Stimulated activated CD8-positive, alpha-beta memory T cell treated with anti-CD3 and anti-CD28 coated beads, Interleukin-7, amount 100 ng/mL, for 48 hours (primary cell): ENCODE measurements around the gene C10orf71.

Experiments
- DNase-seq, 2 donors: peaks; one replicate each; pipeline ENCODE4 v3.0.0-alpha.2; 2020; ENCODE audit warnings: low read depth in 1 of 2; ENCODE audit errors: extremely low read depth in 1 of 2

C10orf71 gene

GRCh38 chr10:49359349-49360270, 60.6 kb downstream of the C10orf71 start:
- DNase-seq = no peak

GRCh38 chr10:49360271-49361177, 61.6 kb downstream of the C10orf71 start:
- DNase-seq = no peak

GRCh38 chr10:49361178-49361554, 62.2 kb downstream of the C10orf71 start:
- DNase-seq = no peak

GRCh38 chr10:49361735-49362568, 63.0 kb downstream of the C10orf71 start:
- no peak for DNase-seq

- no peak for DNase-seq
Measured at GRCh38 chr10:49362596-49363260, 63.8 kb downstream of the C10orf71 start.

GRCh38 chr10:49363309-49364031, 64.5 kb downstream of the C10orf71 start:
- no peak for DNase-seq

- no peak for DNase-seq
Measured at GRCh38 chr10:49364051-49364450, 65.1 kb downstream of the C10orf71 start.

- DNase-seq = no peak
Measured at GRCh38 chr10:49364747-49365146, 65.8 kb downstream of the C10orf71 start.

GRCh38 chr10:49365275-49365674, 66.3 kb downstream of the C10orf71 start:
- DNase-seq = no peak

GRCh38 chr10:49365675-49366415, 66.9 kb downstream of the C10orf71 start:
- DNase-seq = no peak

GRCh38 chr10:49366460-49366859, 67.5 kb downstream of the C10orf71 start:
- DNase-seq = no peak

GRCh38 chr10:49367600-49367999, 68.6 kb downstream of the C10orf71 start:
- no peak for DNase-seq

GRCh38 chr10:49368256-49368655, 69.3 kb downstream of the C10orf71 start:
- DNase-seq = no peak

GRCh38 chr10:49369216-49370162, 70.5 kb downstream of the C10orf71 start:
- DNase-seq = no peak

GRCh38 chr10:49370326-49371100, 71.5 kb downstream of the C10orf71 start:
- DNase-seq = no peak

- no peak for DNase-seq
Measured at GRCh38 chr10:49371967-49372366, 73.0 kb downstream of the C10orf71 start.

- DNase-seq = no peak
Measured at GRCh38 chr10:49373361-49373760, 74.4 kb downstream of the C10orf71 start.
